GM23248 (cell line): ENCODE measurements around the gene EP400. TPM values are rescaled to one million over a fixed set of nuclear protein-coding genes. Genes with fewer than 3 reads are reported as not detected.
A peak's percentile ranks its signal among the peaks of the same experiment; 100 is the strongest.

ENCODE experiments used
- DNase-seq: peaks from one replicate; pipeline ENCODE4 v3.0.0-alpha.2; 2015
- H2AFZ ChIP-seq: fragments of 200-600 bp; sonication (generic); 2 replicates; pipeline ENCODE4 v1.6.1; 2016; ENCODE audit warnings: antibody characterized with exemption
- H3F3A ChIP-seq: fragments of 200-600 bp; sonication (generic); 2 replicates; pipeline ENCODE4 v1.6.1; 2016; ENCODE audit warnings: mild to moderate bottlenecking, antibody characterized with exemption, mixed run types; ENCODE audit not compliant: insufficient read depth
- H3K27ac ChIP-seq: fragments of 200-600 bp; sonication (generic); 2 replicates; pipeline ENCODE4 v1.5.1; 2016; ENCODE audit warnings: mild to moderate bottlenecking
- H3K27me3 ChIP-seq: fragments of 200-600 bp; sonication (generic); replicated peaks from 2 replicates; pipeline ENCODE4 v1.6.1; 2016; ENCODE audit warnings: mild to moderate bottlenecking; ENCODE audit not compliant: insufficient read depth
- H3K36me3 ChIP-seq: fragments of 200-600 bp; sonication (generic); 2 replicates; pipeline ENCODE4 v1.6.1; 2016; ENCODE audit warnings: low read depth, mild to moderate bottlenecking
- H3K4me1 ChIP-seq: fragments of 200-600 bp; sonication (generic); 2 replicates; pipeline ENCODE4 v1.6.1; 2016; ENCODE audit warnings: mild to moderate bottlenecking; ENCODE audit not compliant: insufficient read depth
- H3K4me2 ChIP-seq: fragments of 200-600 bp; sonication (generic); one replicate; pipeline ENCODE4 v1.6.1; 2016; ENCODE audit warnings: mild to moderate bottlenecking; ENCODE audit not compliant: unreplicated experiment
- H3K4me3 ChIP-seq: fragments of 200-600 bp; sonication (generic); 2 replicates; pipeline ENCODE4 v1.5.1; 2016; ENCODE audit warnings: mild to moderate bottlenecking
- H3K79me2 ChIP-seq: fragments of 200-600 bp; sonication (generic); 2 replicates; pipeline ENCODE4 v1.6.1; 2016; ENCODE audit warnings: mild to moderate bottlenecking; ENCODE audit not compliant: insufficient read depth
- H3K9ac ChIP-seq: fragments of 200-600 bp; sonication (generic); 2 replicates; pipeline ENCODE4 v1.6.1; 2016; ENCODE audit warnings: mild to moderate bottlenecking
- H3K9me2 ChIP-seq: fragments of 200-600 bp; sonication (generic); 2 replicates; pipeline ENCODE4 v1.6.1; 2016; ENCODE audit warnings: mixed run types, mild to moderate bottlenecking, moderate library complexity; ENCODE audit not compliant: insufficient read depth
- H3K9me3 ChIP-seq: fragments of 200-600 bp; sonication (generic); one replicate; pipeline ENCODE4 v1.6.1; 2017; ENCODE audit warnings: low read depth
- H4K20me1 ChIP-seq: fragments of 200-600 bp; sonication (generic); 2 replicates; pipeline ENCODE4 v1.6.0; 2016; ENCODE audit not compliant: insufficient read depth
- EZH2 ChIP-seq: fragments of 200-600 bp; sonication (generic); IDR thresholded peaks from 2 replicates; pipeline ENCODE4 v1.6.1; 2018; ENCODE audit warnings: antibody characterized with exemption, mild to moderate bottlenecking; ENCODE audit not compliant: insufficient read depth, poor library complexity, severe bottlenecking
- EZH2phosphoT487 ChIP-seq: fragments of 200-600 bp; sonication (generic); IDR thresholded peaks from 2 replicates; pipeline ENCODE4 v1.6.1; 2018; ENCODE audit warnings: antibody characterized with exemption, moderate library complexity, mild to moderate bottlenecking, low read depth; ENCODE audit not compliant: insufficient read depth
- WGBS, 2 experiments: methylation state at CpG; one replicate each; pipeline ENCODE4 v1.1.6; 2015 to 2017; ENCODE audit warnings: low lambda C conversion rate in 2 of 2, low coverage in 1 of 2; ENCODE audit errors: missing lambda C conversion rate in 2 of 2; 5-methylcytosine and 5-hydroxymethylcytosine counted together
- in situ Hi-C: fragments of 300-500 bp; cut with MboI; formaldehyde crosslinking; loops from 2 replicates; pipeline ENCODE4 v1.15.0; 2020
- polyA plus RNA-seq: library from polyadenylated mRNA; unstranded; fragments of >200 nt; fragmentation: Nextera tagmentation; extraction: Ambion mirVana; gene quantifications from 2 replicates; pipeline ENCODE4 v1.2.1, GENCODE V29; 2016
- total RNA-seq: library from RNA; depleted of rRNA; stranded (reverse); fragments of >200 nt; shearing (Covaris generic); gene quantifications from 2 replicates; pipeline ENCODE4 v1.2.3, GENCODE V29; 2014

The EP400 gene
- total and polyA plus RNA-seq, 2 experiments from 2014 or later = 8.6 to 9.4 TPM

GRCh38 chr12:132028111-132028510 is 78.4 kb downstream of the EP400 start:
- DNase-seq = no peak
- H3K79me2 ChIP-seq = no peaks in the 10 kb centered on the region
- H3F3A ChIP-seq = no peaks in the 10 kb centered on the region
- H3K9me2 ChIP-seq = no peaks in the 10 kb centered on the region
- no peaks in the 10 kb centered on the region for H3K27me3 ChIP-seq
- no peak overlapping the region for H3K4me2 ChIP-seq
- in situ Hi-C loops = no loop called here
- H3K27ac ChIP-seq = no peak overlapping the region
- peaks cover 44% of the 10 kb centered on the region; the same call in 1 of the 2 replicates for H3K36me3 ChIP-seq
- no peaks in the 10 kb centered on the region for H3K4me1 ChIP-seq
- H4K20me1 ChIP-seq = no peaks in the 10 kb centered on the region
- TF ChIP-seq EZH2phosphoT487 (no peak), EZH2 (no peak)
- no peak overlapping the region for H3K9ac ChIP-seq
- no peak overlapping the region for H2AFZ ChIP-seq
- H3K9me3 ChIP-seq = no peaks in the 10 kb centered on the region
- H3K4me3 ChIP-seq = no peak overlapping the region
- 94 to 96% methylated on average over 15 of the region's 15 CpGs for WGBS, 2 experiments

DNA sequence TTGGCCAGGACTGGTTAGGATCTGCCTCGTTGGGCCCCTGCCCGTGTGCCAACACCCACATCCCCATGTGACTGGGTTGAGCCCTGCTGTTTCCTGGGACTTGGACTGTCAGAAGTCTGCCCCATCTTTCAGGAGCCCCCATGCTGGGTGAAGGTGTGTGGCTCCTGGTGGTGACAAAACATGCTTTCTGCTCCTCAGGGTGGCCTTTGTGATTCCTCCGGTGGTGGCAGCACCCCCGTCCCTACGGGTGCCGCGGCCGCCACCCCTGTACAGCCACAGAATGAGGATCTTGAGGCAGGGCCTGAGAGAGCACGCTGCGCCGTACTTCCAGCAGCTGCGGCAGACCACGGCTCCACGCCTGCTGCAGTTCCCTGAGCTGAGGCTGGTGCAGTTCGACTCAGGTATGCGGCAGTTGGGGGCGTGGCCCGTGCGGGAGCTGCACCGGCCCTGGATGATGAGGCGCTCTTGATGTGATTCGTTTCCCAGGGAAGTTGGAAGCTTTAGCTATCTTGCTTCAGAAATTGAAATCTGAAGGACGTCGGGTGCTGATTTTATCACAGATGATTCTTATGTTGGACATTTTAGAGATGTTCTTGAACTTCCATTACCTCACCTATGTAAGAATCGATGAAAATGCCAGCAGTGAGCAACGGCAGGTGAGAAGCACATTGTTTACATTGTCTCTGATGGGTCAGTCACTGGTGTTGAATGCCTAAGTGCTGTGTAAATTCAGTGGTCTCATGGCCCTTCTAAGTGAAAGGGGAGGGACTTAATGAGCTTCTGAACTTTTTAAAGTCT is 80.0 kb downstream of the EP400 start:
- Histone ChIP-seq H2AFZ (no peak overlapping the region), H3K9me3 (no peaks in the 10 kb centered on the region), H3K79me2 (no peaks in the 10 kb centered on the region), H3K4me1 (no peaks in the 10 kb centered on the region), H3K4me2 (no peak overlapping the region), H3K36me3 (peaks cover 50% of the 10 kb centered on the region; the same call in 1 of the 2 replicates), H3F3A (no peaks in the 10 kb centered on the region), H3K27me3 (no peaks in the 10 kb centered on the region), H3K9me2 (no peaks in the 10 kb centered on the region), H4K20me1 (no peaks in the 10 kb centered on the region), H3K9ac (no peak overlapping the region), H3K27ac (no peak overlapping the region), H3K4me3 (no peak overlapping the region)
- TF ChIP-seq EZH2phosphoT487 (no peak), EZH2 (no peak)
- no peak for DNase-seq
- WGBS, 2 experiments = 97 to 98% methylated on average over 26 of the region's 26 CpGs
- in situ Hi-C loops = no loop called here

GRCh38 chr12:132030367-132031038 is 80.8 kb downstream of the EP400 start:
- no peaks in the 10 kb centered on the region for H4K20me1 ChIP-seq
- peaks cover 42% of the 10 kb centered on the region; the same call in 1 of the 2 replicates for H3K36me3 ChIP-seq
- DNase-seq = peak; percentile 57
- H3K27me3 ChIP-seq = no peaks in the 10 kb centered on the region
- no peak overlapping the region for H3K9ac ChIP-seq
- no peak overlapping the region for H3K4me2 ChIP-seq
- H3K4me3 ChIP-seq = no peak overlapping the region
- WGBS, 2 experiments = 88 to 92% methylated on average over 11 of the region's 11 CpGs
- H3K9me2 ChIP-seq = no peaks in the 10 kb centered on the region
- in situ Hi-C loops = no loop called here
- no peaks in the 10 kb centered on the region for H3K4me1 ChIP-seq
- H3F3A ChIP-seq = no peaks in the 10 kb centered on the region
- H2AFZ ChIP-seq = no peak overlapping the region
- H3K79me2 ChIP-seq = no peaks in the 10 kb centered on the region
- no peaks in the 10 kb centered on the region for H3K9me3 ChIP-seq
- TF ChIP-seq EZH2phosphoT487 (no peak), EZH2 (no peak)
- no peak overlapping the region for H3K27ac ChIP-seq

DNA sequence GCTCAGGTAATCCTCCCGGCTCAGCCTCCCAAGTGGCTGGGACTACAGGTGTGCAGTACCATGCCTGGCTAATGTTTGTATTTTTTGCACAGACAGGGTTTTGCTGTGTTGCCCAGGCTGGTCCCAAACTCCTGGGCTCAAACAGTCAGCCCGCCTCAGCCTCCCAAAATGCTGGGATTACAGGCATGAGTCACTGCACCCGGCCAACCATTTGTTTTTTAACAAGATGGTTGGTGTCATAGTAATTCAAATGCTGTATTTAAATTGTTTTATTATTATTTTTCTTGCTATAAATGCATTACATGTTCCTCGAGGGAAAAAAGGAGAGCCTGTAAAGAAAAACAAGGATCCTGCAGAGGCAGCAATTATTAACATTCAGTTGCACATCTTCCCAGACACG is 83.9 kb downstream of the EP400 start:
- Histone ChIP-seq H3K4me3 (no peak overlapping the region), H2AFZ (no peak overlapping the region), H4K20me1 (no peaks in the 10 kb centered on the region), H3K9me2 (no peaks in the 10 kb centered on the region), H3K79me2 (no peaks in the 10 kb centered on the region), H3K9me3 (no peaks in the 10 kb centered on the region), H3K9ac (no peak overlapping the region), H3K27ac (no peak overlapping the region), H3K4me1 (no peaks in the 10 kb centered on the region), H3K27me3 (no peaks in the 10 kb centered on the region), H3F3A (no peaks in the 10 kb centered on the region), H3K36me3 (peaks cover 42% of the 10 kb centered on the region; the same call in 1 of the 2 replicates), H3K4me2 (no peak overlapping the region)
- in situ Hi-C loops = no loop called here
- DNase-seq = no peak
- 94% methylated on average over 5 of the region's 5 CpGs for WGBS, 2 experiments
- TF ChIP-seq EZH2 (no peak), EZH2phosphoT487 (no peak)
